Esophagus squamous epithelium (tissue), 4 donors: ENCODE data around the gene HSPA4.

Experiments used
- POLR2A ChIP-seq, 4 donors: fragments of 450-650 bp; IDR thresholded peaks; one replicate each; pipeline ENCODE4 v1.6.1; 2017; ENCODE audit warnings: antibody characterized with exemption in 4 of 4, mild to moderate bottlenecking in 4 of 4, moderate library complexity in 3 of 4
- TF ChIP-seq, protein P1 (sequence below), 6 experiments: fragments of 450-650 bp in 4 of 6; fragments of 200-600 bp in 2 of 6; sonication (generic) in 2 of 6; IDR thresholded peaks; one replicate each; pipeline ENCODE4 v1.5.1; 2016 to 2019; ENCODE audit warnings: antibody characterized with exemption in 6 of 6, mild to moderate bottlenecking in 4 of 6, moderate library complexity in 4 of 6

DNA sequence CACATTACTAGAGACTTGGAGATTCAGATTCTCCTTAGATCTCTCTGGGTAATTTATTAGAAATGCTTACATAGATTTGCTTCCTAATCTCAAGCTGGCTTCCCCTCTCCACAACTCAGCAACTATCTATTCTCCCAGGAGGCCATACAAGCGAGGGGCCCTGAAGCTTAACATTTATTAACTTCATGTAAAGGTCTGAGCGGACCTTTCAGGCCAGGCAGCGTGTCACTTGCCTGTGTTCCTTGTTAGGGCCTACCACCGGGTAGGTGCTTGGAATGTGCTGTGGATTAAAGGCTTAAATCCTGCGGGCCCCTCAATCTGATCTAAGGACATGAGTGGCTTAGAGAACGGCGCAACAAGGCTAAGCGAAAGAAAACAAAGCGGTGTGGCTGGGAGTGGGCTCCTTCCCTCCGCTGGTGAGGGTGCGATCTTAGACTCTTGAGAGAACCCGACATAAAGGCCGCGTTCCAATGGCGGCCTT is 712 bp upstream of the HSPA4 start:
- TF ChIP-seq, protein P1, sequence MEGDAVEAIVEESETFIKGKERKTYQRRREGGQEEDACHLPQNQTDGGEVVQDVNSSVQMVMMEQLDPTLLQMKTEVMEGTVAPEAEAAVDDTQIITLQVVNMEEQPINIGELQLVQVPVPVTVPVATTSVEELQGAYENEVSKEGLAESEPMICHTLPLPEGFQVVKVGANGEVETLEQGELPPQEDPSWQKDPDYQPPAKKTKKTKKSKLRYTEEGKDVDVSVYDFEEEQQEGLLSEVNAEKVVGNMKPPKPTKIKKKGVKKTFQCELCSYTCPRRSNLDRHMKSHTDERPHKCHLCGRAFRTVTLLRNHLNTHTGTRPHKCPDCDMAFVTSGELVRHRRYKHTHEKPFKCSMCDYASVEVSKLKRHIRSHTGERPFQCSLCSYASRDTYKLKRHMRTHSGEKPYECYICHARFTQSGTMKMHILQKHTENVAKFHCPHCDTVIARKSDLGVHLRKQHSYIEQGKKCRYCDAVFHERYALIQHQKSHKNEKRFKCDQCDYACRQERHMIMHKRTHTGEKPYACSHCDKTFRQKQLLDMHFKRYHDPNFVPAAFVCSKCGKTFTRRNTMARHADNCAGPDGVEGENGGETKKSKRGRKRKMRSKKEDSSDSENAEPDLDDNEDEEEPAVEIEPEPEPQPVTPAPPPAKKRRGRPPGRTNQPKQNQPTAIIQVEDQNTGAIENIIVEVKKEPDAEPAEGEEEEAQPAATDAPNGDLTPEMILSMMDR (IDR thresholded peaks at IDR 0.05), result no peak
- TF ChIP-seq POLR2A (IDR thresholded peaks at IDR 0.05), result no peak
